ENCODE data around the gene SLC6A1.

DNA sequence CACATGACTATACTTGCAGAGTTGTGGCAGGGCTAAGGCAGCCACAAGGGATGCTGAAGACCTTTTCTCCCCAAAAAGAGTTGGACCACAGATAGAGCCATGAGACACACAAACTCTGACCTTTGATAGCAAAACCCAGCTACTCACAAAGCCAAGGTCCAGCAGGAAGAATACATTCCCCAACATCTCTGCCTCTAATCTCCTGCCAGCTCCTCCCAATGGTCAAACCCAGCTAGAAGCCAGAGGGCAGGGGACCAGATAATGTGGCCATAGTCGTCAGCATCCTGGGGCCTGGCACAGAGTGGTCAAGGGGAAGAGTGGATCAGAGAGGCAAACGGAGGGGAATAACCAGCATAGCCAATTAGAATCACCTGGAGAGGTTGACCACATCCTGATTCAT, 28.2 kb downstream of the SLC6A1 start:
- TF ChIP-seq POLR2AphosphoS5 (IDR thresholded peaks at IDR 0.05; ENCODE audit: low read depth, low read length) (no peak), MYNN (CRISPR knock-in tag; IDR thresholded peaks at IDR 0.05; ENCODE audit: low read depth) (no peak), ZNF343 (CRISPR knock-in tag; IDR thresholded peaks at IDR 0.05) (no peak), SRF (IDR thresholded peaks at IDR 0.05; ENCODE audit: low read depth, low read length) (no peak), MEIS1 (CRISPR knock-in tag; IDR thresholded peaks at IDR 0.05; ENCODE audit: borderline replicate concordance) (no peak), CEBPB (IDR thresholded peaks at IDR 0.05; ENCODE audit: borderline replicate concordance, low read depth, low read length) (no peak), MZF1 (CRISPR knock-in tag; IDR thresholded peaks at IDR 0.05; ENCODE audit: borderline replicate concordance) (no peak)
- TF ChIP-seq, protein P1, sequence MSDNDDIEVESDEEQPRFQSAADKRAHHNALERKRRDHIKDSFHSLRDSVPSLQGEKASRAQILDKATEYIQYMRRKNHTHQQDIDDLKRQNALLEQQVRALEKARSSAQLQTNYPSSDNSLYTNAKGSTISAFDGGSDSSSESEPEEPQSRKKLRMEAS (IDR thresholded peaks at IDR 0.05): no peak
- TF ChIP-seq, protein P2, sequence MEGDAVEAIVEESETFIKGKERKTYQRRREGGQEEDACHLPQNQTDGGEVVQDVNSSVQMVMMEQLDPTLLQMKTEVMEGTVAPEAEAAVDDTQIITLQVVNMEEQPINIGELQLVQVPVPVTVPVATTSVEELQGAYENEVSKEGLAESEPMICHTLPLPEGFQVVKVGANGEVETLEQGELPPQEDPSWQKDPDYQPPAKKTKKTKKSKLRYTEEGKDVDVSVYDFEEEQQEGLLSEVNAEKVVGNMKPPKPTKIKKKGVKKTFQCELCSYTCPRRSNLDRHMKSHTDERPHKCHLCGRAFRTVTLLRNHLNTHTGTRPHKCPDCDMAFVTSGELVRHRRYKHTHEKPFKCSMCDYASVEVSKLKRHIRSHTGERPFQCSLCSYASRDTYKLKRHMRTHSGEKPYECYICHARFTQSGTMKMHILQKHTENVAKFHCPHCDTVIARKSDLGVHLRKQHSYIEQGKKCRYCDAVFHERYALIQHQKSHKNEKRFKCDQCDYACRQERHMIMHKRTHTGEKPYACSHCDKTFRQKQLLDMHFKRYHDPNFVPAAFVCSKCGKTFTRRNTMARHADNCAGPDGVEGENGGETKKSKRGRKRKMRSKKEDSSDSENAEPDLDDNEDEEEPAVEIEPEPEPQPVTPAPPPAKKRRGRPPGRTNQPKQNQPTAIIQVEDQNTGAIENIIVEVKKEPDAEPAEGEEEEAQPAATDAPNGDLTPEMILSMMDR (CRISPR knock-in tag; IDR thresholded peaks at IDR 0.05): no peak
- TF ChIP-seq, protein P3, sequence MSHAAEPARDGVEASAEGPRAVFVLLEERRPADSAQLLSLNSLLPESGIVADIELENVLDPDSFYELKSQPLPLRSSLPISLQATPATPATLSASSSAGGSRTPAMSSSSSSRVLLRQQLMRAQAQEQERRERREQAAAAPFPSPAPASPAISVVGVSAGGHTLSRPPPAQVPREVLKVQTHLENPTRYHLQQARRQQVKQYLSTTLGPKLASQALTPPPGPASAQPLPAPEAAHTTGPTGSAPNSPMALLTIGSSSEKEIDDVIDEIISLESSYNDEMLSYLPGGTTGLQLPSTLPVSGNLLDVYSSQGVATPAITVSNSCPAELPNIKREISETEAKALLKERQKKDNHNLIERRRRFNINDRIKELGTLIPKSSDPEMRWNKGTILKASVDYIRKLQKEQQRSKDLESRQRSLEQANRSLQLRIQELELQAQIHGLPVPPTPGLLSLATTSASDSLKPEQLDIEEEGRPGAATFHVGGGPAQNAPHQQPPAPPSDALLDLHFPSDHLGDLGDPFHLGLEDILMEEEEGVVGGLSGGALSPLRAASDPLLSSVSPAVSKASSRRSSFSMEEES (CRISPR knock-in tag; IDR thresholded peaks at IDR 0.05): no peak
- TF ChIP-seq, protein P4, sequence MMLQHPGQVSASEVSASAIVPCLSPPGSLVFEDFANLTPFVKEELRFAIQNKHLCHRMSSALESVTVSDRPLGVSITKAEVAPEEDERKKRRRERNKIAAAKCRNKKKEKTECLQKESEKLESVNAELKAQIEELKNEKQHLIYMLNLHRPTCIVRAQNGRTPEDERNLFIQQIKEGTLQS (CRISPR knock-in tag; IDR thresholded peaks at IDR 0.05): no peak

All from HepG2 (cell line).